Activated T-cell treated with anti-CD3 and anti-CD28 coated beads for 48 hours (primary cell): ENCODE data around the gene ALG8.

Experiments
- DNase-seq: peaks from one replicate; pipeline ENCODE4 v3.0.0-alpha.2; 2020; ENCODE audit warnings: low read depth

The ALG8 gene

DNA sequence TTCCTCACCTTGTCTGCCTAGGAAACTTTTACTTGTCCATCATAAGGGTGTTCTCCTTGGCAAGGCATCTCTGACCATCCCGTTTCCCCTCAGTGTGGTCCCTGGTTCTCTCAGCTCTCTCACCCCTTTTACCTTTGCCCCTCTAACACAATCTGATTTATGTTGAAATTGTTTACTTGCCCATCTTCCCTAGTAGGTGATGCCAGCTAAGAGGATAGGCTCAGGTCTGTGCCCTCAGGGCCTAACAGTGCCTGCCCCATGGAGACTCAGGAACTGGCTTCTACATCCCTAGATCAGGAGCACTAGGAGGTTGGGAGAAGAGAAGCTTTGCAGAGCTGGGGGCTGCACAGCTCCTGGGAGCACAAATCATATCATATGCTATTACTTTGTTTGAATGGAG, 21.1 kb upstream of the ALG8 start:
- no peak for DNase-seq

DNA sequence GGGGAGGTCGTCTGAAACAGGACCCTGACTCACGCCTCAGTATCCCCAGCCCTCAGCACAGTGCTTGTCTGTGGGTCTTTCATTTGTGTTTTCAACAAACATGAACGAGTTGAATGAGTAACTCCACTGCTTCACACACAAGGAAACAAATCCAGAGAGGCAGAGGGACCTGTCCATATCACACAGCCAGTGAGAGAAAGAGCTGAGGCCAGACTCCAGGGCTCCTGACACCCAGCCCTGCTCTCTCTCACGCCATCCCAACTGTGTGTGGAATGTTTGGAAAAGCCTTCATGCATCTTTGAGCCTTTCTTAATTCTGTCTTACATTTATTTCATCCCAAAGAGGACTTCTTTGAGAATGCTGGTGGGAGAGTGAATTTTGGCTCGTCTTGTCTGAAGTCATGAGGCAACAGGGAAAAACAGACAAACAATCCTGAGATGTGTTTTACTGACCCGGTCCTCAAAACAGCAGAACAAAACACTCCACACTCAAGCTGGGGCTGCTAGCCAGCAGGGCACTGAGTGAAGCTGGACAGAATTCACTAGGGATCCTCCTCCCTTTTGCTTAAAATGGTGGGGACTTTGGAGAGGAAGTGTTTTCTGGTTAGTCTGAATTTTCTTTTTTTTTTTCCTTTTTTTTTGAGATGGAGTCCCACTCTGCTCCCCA, 19.7 kb upstream of the ALG8 start:
- DNase-seq = no peak

DNA sequence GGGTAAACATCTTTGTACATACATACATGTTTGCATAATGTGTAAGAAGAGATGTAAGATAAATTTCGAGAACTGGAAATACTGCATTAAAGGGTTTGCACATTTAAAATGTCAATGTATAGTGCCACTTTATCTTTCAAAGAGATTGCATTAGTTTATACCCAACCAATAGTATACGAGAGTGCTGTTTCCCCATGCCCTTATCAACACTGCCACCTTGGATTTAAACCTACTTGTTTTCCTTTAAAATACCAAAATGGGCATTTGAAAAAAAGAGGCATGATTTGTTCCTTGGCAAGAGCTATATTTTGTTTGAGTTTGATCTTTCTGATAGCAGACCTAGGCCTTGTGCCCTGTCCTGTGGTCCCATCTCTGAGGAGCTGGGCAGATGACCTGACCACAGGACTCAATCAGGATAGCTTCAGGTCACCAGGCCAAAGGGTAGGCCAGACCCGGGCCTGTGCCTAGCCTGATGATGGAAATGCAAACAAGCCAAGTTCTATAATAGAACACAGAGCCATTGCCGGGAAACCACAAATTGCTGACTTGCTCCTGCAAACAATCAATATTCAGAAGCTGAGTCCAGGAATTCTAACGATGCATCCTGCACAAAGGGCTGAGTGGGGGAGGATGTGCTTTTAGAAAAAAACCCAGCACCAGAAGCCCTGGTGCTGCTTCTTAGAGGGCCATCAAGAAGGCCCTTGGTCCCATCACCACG, 16.9 kb upstream of the ALG8 start:
- DNase-seq = no peak

DNA sequence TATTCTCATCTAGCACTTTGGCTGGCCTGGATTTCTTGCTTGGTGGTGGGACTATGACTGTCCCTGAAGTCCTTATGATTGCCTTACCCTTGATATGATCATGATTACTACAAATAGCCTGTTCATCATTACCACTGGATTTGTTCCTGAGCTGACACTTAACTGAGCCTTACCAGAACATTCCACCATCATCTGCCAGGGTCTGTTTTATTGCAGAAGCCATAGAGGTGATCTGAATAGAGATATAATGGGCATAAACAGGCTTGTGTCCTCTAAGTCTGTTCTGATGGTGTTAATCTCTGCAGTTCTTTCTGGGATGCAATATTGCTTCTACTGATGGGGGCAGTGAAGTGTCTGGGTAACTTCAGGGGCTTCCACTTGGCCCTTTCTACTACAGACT, 12.4 kb upstream of the ALG8 start:
- DNase-seq = no peak

DNA sequence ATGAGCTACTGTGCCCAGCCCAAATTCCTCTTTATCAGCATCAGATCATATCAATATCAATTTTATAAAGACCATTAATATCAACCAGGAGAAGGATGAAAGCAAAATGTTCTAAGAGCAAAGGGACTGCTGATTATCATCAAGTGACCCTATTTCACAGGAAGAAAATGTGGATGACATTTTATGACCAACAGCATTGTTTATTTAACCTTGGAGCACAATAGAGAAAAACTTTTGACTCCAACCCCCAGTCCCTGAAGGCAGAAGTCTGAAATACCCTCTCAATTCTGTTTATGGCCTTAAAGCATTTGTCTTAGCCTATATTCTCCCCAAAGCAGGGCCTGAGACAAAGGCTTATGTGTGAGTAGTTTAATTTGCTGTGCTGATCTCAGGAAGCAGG, 11.3 kb upstream of the ALG8 start:
- DNase-seq = no peak

DNA sequence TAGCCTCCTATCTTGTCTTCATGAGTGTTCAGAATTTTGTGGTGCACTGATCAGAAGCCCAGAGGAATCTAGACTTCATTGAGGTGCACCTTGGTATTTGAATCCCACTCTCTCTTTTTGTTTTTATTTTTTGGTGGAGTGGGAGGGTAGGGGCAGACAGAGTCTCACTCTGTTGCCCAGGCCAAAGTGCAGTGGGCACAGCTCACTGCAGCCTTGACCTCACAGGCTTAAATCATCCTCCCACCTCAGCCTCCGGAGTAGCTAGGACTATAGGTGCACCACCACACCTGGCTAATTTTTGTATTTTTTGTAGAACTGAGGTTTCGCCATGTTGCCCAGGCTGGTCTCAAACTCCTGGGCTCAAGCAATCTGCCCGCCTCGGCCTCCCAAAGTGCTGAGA, 10.9 kb upstream of the ALG8 start:
- no peak for DNase-seq

DNA sequence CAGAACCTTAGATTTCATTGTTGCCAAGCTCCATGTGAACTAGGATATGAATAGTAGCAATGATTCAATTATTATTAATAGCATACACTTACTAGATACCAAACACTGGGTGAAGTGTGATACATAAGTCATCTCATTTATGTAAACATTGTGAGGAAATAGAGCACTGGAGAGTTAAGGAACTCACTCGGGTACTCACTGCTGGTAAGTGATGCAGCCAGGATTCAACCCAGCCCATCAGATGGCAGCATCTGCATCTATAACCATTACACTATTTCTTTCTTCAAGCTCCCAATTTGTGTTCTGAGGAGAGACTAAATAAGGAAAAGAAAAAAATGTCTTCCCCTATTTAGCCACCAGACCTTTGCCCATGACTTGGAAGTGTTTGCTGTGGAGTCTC, 10.2 kb upstream of the ALG8 start:
- DNase-seq = no peak

DNA sequence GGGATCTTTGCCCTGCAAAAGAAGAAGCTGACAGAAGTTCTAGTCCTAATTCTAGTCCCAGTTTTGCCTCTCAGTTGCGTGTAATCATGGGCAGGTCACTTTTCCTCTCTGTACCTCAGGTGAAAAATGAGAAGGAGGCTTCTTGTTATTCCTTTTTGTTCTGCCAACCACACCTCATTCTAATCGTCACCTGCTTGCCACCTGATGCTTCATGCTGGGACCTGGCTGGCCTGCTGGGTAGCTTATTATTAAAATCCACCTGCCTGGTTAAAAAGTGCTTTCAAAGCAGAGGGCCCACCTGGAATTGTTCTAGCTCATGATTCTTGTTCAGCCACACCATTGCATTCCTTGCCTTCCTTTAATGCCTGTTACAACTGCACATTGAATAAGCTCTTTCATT, 8.4 kb upstream of the ALG8 start:
- DNase-seq = no peak

DNA sequence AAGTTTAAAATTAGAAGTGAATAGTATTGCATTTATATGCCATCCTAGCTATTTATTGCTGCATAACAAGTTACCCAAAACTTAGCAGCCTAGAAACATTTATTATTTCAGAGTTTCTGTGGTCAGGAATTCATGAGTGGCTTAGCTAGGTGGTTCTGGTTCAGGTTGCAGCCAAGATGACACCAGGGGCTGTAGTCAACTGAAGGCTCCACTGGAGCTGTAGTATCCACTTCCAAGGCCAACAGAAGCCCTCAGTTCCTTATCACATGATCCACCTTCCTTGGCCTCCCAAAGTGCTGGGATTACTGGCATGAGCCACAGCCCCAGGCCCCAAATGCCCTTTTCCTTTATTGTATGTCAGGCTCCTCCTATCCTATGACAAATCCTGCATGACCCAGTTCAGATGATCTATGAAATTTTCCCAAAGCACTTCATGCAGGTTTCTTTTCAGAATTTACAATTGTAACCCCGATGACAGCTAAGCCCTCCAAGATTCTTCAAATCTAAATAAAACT, 6.1 kb upstream of the ALG8 start:
- no peak for DNase-seq

DNA sequence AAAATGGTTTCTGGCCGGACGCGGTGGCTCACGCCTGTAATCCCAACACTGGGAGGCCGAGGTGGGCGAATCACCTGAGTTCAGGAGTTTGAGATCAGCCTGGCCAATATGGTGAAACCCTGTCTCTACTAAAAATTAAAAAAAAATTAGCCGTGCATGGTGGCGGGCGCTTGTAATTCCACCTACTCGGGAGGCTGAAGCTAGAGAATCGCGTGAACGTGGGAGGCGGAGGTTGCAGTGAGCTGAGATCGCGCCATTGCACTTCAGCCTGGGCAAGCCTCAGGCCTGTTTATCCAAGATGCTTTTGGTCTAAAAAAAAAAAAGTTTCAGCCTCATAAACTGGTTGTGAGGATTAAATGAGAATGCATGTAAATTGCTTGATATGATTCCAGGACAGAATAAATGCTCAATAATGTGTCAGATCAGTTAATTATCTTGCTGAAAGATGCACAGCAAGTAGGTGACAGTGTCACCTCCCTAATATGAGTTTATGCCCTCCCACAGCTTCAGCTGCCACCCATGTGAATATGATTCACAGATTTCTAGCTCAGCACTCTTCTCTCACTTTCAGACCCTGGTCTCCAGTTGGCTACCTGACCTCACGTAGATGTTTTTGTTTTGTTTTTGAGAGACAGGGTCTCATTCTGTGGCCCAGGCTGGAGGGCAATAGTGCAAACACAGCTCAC, 1.1 kb upstream of the ALG8 start:
- DNase-seq = no peak

DNA sequence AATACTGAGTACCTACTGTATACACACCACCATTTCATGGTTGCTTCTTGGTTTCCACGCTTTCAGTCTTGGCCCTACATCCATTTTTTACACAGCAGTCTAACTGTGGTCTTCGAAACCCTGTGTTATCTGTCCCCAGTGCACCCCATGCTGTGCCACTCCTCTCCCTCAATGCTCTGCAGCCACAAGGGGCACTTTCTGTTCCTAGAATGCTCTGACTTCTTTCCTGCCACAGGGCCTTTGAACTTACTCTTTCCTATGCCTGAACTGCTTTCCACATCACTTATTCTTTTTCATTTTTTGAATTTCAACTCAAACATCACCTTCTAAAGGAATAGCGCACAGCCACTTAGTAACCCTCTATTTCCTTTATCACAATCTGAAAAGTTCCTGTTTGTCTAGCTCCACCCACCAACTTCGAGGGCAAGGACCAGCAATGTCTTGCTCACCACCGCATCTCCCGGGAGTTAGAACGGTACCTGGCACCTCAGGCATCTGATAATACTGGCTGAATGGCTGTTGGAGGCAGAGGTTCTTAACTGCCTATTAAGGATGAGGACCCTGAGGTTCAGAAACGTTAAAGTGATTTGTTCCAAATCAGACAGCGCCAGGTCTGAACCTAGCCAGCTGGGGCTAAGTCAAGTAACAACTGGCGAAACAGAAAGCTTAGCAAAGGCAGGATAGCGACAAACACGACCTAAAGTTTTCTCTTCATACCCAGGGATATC, 568 bp downstream of the ALG8 start:
- DNase-seq = peak; percentile 32

DNA sequence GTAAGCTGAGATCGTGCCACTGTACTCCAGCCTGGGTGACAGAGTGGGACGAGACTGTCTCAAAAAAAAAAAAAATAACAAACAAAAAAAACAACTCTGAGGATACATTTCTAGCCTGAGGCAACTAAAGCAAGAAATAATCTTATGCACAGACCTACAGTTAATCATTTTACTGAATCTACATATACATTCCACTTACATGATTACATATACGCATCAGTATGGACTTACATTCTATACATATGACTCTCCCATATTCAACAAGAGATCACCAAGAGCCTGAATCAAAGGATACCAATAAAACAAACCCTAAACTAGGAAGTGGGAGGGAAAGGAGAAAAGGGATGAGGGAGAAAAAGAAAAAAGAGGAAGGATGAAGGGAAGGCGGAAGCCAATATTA, 1.1 kb downstream of the ALG8 start:
- no peak for DNase-seq

DNA sequence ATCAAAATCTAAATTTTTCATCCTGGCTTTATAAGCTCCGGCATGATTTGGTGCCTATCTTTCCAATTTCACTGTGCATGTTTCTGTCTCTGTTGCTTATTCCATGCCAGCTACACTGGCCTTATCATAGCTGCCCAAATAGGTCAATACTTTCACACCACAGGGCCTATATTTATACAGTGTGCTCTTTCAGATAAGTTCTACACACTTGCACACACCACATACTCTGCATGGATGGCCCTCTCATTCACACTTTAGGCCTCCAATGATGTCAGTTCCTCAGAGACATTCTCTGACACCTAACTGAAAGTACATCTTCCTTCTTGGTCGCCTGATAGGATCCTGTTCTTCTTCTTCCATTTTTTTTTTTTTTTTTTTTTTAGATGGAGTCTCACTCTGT, 7.0 kb downstream of the ALG8 start:
- no peak for DNase-seq

DNA sequence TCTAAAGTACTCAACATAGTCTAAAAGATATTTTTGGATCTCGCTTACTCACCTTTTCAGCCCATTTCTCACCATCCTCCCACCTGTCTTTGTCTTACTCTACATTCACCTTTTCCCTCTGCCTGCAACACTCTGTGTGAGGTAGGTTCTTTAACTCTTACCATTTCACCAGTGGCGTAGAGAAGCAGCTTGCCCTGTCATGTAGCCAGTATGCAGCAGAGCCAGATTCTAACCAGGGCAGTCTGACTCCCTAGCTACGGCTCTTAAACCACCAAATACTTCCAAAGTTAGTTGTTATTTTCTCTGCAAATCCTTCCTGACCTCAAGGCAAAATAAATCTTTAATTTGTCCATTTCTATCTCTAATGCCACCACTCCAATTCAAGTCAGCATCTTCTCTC, 7.5 kb downstream of the ALG8 start:
- DNase-seq = no peak

DNA sequence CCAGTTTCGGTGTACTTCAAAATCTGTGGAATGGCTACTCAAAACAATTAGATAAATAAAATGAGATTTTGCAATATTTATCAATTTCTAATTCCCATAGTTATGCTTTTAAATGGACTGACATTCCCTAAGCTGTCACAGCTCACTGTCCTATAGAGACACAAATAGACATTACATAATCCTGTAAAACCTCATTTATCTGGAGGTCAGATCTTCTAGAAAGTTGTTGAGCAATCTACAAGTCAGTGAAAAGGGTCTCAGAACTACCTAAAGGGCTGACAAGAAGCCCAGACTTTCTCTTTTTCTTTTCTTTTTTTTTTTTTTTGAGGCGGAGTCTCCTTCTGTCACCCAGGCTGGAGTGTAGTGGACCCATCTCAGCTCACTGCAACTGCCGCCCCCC, 12.0 kb downstream of the ALG8 start:
- no peak for DNase-seq

DNA sequence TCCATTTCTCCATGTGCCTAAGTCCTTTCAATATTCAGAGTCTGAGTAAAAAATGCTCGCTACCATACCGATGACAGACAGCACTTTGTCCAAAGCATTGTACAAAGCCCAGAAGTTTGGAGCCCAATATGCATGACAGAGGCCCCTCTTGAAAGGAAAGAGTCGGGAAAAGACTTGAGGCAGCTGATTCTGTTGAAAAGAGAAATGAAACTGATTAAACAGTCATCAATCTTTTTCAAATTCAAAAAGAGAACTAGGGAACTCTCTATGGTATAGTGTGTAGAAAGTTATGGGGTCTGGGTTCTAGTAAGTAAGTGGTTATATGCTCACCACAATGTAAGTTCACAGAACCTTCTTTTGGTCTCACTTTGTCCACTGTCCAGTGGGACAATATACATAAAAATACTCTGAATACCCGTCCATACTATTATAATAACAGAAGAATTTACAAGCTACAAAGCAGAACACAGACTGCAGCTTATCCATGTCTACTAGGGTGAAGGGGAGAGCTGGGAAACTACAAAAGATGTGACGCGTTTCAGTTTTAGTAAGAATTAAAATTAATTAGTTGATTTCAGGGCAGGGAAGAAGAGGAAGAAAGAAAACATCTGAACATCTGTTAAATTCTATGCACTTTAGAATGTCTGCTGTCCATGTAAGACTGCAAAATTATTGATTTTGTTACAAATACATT, 26.7 kb downstream of the ALG8 start:
- no peak for DNase-seq

DNA sequence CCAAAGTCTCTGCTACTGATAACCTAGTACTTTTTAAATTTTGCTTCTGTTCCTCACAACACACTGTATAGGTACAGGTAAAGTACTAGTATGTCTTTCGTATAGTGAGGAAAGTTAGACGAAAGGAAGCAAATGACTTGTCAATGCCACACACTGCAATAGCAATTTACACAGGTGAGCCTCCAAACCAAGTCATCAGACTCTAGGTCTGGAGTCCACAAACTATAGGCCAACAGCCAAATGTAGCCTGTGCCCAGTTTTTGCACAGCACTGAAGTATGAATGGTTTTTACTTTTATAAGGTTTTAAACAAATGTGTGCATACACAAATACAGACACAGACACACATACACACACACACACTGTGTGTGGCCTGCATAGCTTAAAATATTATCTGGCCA, 28.1 kb downstream of the ALG8 start:
- no peak for DNase-seq

DNA sequence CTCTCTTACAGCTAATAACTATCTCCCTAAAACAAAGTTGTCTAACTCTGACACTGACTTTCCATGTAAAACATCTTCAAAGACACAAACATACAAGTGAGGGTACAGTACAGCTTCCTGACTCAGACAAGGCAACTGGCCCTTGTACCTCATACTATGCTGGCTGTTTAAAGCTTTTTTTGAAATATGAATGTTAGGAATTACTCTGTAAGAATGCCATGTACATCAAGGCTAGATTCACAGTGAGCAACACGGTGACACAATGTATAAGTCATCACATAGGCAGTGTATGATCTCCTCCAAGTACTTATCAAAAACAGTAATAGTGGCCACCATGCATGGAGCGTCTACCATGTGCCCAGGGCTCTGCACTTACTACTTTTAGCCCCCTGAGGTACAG, 28.6 kb downstream of the ALG8 start:
- no peak for DNase-seq

DNA sequence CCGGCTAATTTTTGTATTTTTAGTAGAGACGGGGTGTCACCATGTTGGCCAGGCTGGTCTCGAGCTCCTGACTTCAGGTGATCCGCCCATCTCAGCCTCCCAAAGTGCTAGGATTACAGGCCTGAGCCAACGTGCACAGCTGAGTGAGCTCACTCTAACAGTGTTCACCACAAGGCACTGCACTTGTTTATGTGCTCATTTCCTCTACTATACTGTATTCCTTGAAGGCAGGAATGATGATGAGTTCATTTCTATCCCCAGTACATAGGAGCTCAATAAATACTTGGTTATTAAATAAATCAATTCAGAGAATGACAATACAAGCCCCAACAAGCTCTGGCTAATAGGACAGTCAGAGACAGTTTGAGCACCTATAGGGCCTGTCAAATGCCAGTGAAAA, 29.1 kb downstream of the ALG8 start:
- DNase-seq = no peak

DNA sequence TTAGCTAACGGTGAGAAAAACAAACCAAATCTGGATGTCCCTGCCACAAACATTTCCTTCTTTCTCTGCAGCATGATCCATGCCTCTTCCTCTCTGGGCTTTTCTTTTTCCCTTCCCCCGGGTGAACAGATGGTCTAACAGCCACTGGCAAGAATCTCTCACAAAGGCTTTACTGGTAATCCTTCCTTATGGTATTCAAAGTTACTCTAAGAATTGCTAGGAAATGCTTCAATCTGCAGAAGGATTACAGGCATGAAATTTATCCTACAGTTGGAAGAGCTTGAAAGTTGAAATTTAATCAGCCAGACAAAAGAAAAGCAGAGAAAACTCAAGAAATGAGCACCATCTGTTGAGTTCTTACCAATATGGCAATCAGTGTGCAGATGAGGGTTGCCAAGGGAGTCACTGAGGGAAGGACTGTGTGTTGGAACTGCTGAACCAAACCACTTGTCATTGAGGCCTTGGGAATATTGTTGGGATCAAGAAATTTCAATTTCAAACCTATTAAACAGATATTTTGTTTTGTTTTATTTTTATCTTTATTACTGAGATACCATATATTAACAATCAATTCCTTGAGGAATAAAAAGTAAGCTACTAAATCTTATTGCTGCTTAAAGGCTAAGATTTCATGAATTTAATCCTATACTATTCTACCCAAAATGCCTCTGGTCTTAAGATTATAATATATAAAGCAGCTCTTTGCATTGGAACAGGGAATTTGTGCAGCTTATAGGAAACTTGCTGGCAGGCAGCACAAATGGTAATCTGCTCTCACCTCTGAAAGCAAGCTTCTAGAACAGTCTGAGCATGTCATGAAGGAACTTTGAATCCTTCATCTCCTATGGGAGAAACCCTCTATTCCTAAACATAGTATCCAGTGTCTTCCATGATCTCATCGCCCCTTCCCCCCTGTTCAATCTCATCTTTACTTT, 30.1 kb downstream of the ALG8 start:
- DNase-seq = no peak
